Activated CD4-positive, CD25-positive, alpha-beta regulatory T cell treated with anti-CD3 and anti-CD28 coated beads, Interleukin-2, amount 50 U/mL, for 16 hours (primary cell): ENCODE data around the gene ATP11C.
"Not testable (repeated sequence)": the region's sequence is repeated elsewhere in the genome, so short reads cannot be mapped to it uniquely, and the experiment has no call there.

Experiments
- DNase-seq: peaks from one replicate; pipeline ENCODE4 v3.0.0-alpha.2; 2020; ENCODE audit warnings: low read depth, low spot score

ATP11C gene

GRCh38 chrX:139924069-139924695 lies 8.7 kb downstream of the ATP11C start:
- DNase-seq: no peak

GRCh38 chrX:139921142-139921541 lies 11.7 kb downstream of the ATP11C start:
- not testable (repeated sequence) for DNase-seq

- DNase-seq: no peak
Measured at GRCh38 chrX:139920316-139920715, 12.5 kb downstream of the ATP11C start.

DNA sequence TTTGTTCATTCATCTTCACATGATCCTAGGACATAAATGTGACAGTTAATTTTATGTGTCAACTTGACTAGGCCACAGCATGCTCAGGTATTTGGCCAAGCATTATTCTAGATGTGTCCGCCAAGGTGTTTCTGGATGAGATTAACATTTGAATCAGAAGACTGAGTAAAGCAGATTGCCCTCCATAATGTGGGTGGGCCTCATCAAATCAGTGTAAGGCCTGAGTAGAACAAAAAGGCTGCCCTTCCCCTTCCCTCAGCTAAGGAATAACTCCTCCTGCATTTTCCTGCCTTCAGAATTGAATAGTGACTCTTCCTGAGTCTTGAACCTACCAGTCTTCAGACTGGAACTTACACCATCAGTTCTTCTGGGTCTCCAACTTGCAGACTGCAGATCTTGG lies 18.4 kb downstream of the ATP11C start:
- no peak for DNase-seq

GRCh38 chrX:139909712-139910111 lies 23.1 kb downstream of the ATP11C start:
- no peak for DNase-seq

DNA sequence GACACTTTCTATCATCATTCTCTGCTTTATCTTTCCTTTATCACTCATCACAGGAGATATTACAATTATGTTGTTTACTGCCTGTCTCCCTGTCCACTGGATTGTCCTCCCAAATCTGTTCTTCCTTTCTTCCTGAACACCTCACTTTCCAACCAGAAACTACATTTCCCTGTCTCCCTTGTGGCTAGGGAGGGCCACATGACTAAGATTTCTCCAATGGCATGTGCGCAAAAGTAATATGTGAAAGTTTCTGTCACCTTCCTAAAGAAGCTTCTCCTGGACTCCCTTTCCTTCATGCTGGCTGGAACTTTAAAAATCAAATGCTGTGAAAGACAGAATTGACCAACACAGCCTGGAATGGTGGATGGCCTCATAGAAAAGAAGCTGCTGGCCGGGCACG lies 25.8 kb downstream of the ATP11C start:
- no peak for DNase-seq

GRCh38 chrX:139905743-139906142 lies 27.1 kb downstream of the ATP11C start:
- no peak for DNase-seq

DNA sequence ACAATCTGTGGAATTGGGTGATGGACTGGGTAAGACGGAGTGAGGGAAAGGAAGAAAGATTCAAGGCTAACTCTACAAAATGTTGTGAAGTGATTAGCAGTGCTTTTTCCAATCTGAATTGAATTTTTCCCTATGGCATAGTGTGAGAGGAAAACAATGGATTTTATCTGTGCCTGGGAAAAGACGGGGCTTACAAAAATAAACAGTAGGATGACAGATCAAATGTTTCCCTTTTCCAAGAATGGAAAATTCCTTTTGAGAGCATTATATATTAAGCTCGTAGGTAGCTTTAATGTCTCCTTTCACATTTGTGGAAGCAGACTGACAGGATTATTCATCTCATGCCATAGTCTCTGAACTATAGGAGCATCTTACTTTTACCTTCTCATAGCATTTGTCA lies 27.8 kb downstream of the ATP11C start:
- DNase-seq: no peak

DNA sequence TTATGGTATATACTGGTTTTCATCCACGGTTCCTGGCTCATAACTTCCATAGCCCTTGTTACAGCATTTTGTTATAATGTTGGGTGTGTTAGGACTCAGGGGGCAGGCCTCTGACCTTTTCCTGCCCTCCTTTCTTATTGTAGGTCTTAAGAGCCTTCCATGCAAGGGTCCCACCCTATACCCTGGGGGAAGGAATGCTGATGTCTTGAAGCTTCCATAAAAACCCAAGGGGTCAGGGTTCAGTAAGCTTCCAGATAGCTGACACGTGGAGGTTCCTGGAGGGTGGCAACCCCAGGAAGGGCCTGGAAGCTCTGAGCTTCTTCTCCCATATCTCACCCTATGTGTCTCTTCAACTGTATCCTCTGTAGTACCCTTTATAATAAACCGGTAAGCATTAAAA lies 29.6 kb downstream of the ATP11C start:
- no peak for DNase-seq

GRCh38 chrX:139902559-139902958 lies 30.3 kb downstream of the ATP11C start:
- no peak for DNase-seq

DNA sequence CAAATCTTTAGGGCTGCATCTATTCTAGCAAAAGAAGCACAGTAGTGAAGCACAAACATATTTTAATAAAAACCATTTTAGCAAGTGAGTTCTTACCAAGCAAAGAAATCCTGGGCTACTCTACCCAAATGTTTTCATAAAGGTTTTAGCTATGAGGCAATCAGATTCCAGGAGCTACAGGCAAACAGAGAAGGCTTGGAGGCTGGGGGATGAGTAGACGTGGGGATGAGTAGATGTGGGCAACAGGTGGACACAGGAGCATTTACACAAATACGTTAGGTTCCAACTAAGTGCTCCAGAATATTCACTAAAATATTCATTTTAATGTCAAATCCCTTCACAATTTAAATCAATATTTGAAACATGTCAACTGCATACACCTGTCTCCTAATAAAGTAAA lies 34.5 kb downstream of the ATP11C start:
- no peak for DNase-seq

DNA sequence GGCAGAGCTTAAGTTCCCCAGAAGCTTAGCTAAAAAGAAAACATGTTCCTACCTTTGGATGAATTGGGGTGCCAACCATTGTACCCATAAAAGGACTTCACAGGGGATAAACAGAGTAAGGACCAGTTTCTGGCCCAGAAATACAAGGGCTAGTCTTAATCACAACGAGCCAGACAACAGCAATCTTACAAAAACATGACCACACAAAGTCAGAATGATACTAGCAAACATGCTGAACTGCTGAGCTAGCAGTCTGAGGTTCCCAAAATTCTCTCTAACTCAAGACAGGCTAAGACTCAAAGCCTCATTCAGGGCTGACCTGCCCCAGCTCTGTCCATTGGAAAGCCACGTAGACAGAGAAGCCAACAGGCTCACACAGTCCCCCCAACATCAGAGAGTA lies 40.3 kb downstream of the ATP11C start:
- no peak for DNase-seq

DNA sequence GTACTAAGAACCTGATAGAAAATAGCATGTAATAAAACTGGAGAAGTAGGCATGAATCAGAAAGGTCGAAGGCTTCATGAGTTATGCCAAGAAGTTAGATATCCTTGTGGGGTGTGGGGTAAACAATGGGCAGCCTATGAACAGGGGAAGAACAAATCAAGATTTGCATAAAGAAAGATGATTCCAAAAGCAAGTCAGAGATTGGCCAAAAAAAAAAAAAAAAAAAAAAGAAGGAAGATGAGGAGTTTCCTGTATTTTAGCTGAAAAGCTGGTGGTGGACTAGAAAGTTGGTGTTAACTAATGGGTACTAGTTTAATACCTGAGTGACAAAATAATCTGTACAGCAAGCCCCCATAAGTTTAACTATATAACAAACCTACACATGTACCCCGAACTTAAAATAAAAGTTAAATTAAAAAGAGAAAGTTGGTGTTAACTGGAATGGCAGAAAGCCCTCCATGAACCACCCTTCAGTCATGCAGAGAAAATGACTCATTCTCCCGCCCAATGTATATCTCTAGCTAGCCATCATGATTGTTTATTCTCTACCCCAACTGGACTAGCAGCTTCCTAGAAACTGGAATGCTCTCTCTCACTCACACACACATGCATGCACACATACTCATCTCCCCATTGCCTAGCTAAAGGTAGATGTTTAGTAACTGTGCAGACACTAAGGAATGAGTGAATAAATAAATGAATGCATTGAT lies 41.7 kb downstream of the ATP11C start:
- no peak for DNase-seq

DNA sequence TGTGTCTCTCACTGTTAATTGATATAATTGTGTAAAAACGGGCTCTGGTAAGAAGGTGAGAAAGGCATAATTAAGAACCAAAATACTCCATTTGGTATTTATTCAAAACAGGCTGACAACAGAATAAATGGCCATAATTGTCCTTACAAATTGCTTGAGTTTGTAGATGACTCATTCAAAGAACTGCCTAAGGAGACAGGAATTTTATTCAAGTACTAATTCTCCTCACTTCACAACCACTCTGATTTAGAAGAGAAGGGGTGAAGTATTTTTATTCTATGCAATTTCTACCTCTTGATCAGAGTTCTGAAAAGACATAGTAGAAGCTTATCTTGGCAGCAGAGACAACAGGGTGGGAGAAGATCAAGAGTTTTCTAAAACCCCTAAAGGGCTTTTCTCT lies 43.1 kb downstream of the ATP11C start:
- no peak for DNase-seq

DNA sequence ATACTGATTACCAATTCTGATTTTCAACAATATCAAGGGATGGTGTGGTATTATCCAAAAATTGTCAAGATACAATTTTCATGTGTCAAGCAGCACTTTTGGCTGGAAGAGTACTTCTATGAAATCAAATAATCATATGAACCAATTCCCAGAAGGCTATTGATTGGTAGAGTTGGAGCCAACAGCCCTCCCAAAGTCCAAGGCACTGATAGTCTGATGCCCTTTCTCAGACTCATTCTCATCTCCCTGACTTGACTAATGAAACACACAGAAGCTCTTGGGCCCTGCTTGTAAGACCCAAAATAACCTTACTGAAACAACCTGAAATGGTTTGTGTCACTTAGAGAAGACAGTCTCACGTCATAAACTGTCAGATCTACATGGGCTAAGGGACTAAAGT lies 48.9 kb downstream of the ATP11C start:
- DNase-seq: no peak

GRCh38 chrX:139882299-139882698 lies 50.6 kb downstream of the ATP11C start:
- DNase-seq: no peak

GRCh38 chrX:139881572-139881971 lies 51.3 kb downstream of the ATP11C start:
- no peak for DNase-seq

- DNase-seq: no peak
Measured at GRCh38 chrX:139881130-139881529, 51.7 kb downstream of the ATP11C start.

DNA sequence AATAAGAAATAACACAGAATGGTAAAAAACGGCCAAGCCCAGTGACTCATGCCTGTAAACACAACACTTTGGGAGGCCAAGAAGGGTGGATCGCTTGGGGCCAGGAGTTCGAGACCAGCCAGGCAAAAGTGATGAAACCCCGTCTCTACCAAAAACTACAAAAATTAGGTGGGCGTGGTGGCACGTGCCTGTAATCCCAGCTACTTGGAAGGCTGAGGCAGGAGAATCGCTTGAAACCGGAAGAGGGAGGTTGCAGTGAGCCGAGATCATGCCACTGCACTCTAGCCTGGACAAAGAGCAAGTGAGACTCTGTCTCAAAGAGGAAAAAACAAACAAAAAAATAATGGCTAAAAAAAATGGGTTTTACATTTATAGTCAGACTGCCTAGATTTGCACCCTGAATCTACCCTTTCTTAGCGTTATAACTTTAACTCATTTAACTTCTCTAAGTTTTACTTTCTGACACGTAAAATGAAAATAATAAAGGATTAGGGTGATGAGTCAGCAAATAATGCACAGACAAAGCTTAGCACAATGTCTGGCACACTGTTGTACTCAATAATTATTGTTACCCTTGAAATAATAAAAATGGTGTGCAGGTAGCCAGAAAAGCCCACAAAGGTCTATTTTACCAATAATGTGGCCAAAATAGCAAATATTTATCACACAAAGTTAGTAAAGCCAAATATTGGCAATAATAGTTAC lies 55.0 kb downstream of the ATP11C start:
- no peak for DNase-seq

GRCh38 chrX:139875841-139876240 lies 57.0 kb downstream of the ATP11C start:
- DNase-seq: no peak

DNA sequence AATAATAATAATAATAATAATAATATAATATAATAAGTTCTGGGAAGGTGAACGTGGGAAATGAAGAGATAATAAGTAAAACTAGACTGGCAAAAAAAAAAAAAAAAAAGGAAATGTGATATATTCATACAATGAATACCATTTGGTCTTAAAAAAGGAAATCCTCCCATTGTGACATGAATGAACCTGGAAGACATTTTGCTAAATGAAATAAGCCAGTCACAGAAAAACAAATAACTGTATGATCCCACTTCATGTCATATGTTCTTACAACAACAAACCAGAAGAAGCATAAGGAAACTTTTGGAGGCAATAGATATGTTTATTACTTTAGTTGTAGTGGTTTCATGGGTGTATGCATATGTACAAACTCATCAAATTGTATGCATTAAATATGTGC lies 63.1 kb downstream of the ATP11C start:
- DNase-seq: no peak

DNA sequence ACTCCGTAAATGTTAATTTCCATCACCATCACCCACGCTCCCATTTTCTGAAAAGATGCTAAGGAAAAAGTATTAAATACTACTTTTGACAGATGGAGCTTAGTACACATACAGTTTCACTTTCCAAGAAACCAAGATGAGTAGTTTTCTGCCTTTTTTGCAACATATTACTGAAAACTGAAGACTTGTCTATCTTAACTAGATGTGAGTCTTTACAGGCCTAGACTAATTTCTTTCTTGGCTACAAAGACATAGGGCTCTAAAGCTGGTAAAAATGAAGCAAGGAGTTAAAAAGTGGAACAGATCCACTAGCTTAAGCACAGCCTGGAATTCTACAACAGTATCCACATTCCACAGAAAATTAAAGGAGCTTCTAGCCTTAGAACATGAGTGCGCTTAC lies 68.2 kb downstream of the ATP11C start:
- no peak for DNase-seq

GRCh38 chrX:139862208-139862607 lies 70.6 kb downstream of the ATP11C start:
- DNase-seq: no peak
